Naive thymus-derived CD8-positive, alpha-beta T cell (primary cell): ENCODE results near the gene ST7L. TPM values are rescaled to one million over a fixed set of nuclear protein-coding genes. Genes with fewer than 3 reads are reported as not detected.

ENCODE experiments used
- ATAC-seq, 2 donors: fragments of 150-1000 bp; cut with Tn5 transposase in 1 of 2; sonication (Bioruptor Pico), chemical (Tn5 transposase) in 1 of 2; 1 replicate in 1 of 2; 2 replicates in 1 of 2; pipeline ENCODE4 v1.10.0; 2021; ENCODE audit warnings: mild to moderate bottlenecking in 2 of 2, moderate library complexity in 2 of 2
- POLR2A ChIA-PET: fragments of 350-600 bp; sonication (Branson Sonifier 250); formaldehyde crosslinking; loops from one replicate; lab custom pipeline; 2021; ENCODE audit warnings: antibody characterized with exemption; lab: Charles Lee
- DNase-seq, 10 donors: peaks; one replicate each; pipeline versions ENCODE4 v3.0.0 to v3.0.0-alpha.2; 2020 to 2022
- H3K27ac Mint-ChIP-seq, 10 donors: one replicate each; pipeline ENCODE4 v1.8.0; 2020 to 2022; ENCODE audit warnings: mild to moderate bottlenecking in 10 of 10, mixed read lengths in 10 of 10, moderate library complexity in 4 of 10, inconsistent platforms in 1 of 10
- H3K27me3 Mint-ChIP-seq, 5 donors: one replicate each; pipeline ENCODE4 v1.8.0; 2021 to 2022; ENCODE audit warnings: mixed read lengths in 5 of 5
- H3K36me3 Mint-ChIP-seq, 3 donors: one replicate each; pipeline ENCODE4 v1.8.0; 2020 to 2022; ENCODE audit warnings: mixed read lengths in 3 of 3, mild to moderate bottlenecking in 2 of 3, inconsistent platforms in 1 of 3
- H3K4me1 Mint-ChIP-seq, 4 donors: one replicate each; pipeline ENCODE4 v1.8.0; 2021 to 2022; ENCODE audit warnings: mixed read lengths in 4 of 4
- H3K4me3 Mint-ChIP-seq, 10 donors: one replicate each; pipeline ENCODE4 v1.8.0; 2020 to 2022; ENCODE audit warnings: mild to moderate bottlenecking in 10 of 10, mixed read lengths in 10 of 10, moderate library complexity in 6 of 10, inconsistent platforms in 1 of 10
- H3K9me3 Mint-ChIP-seq, 9 donors: one replicate each; pipeline ENCODE4 v1.8.0; 2020 to 2022; ENCODE audit warnings: mixed read lengths in 9 of 9, mild to moderate bottlenecking in 3 of 9, inconsistent platforms in 1 of 9, moderate library complexity in 1 of 9
- polyA plus RNA-seq, 3 donors: library from polyadenylated mRNA; unstranded; fragments of 300-500 nt; fragmentation: Illumina TruSeq; gene quantifications; one replicate each; pipeline ENCODE4 v1.2.3, GENCODE V29; 2021
- total RNA-seq, 8 experiments: library from RNA in 2 of 8; stranded (reverse) in 2 of 8; gene quantifications; one replicate each; pipeline ENCODE4 v1.2.3 and lab custom pipeline; 2021 to 2026

ST7L gene
- total and polyA plus RNA-seq, 5 experiments from 2014 or later: 12.6 to 23.7 (median 15.7) TPM

- Mint-ChIP-seq H3K9me3 (peaks cover 0 to 1% (median 0%) of the 10 kb centered on the region in 9 donors), H3K4me3 (no peak overlapping the region), H3K4me1 (no peaks in the 10 kb centered on the region), H3K36me3 (peaks cover 0 to 64% (median 37%) of the 10 kb centered on the region in 3 donors), H3K27ac (no peak overlapping the region), H3K27me3 (no peaks in the 10 kb centered on the region)
- ATAC-seq: no peak
- POLR2A ChIA-PET: no interaction called here
- DNase-seq: no peak
Measured at GRCh38 chr1:112575154-112575804, 43.7 kb downstream of the ST7L start.

- POLR2A ChIA-PET: no interaction called here
- Mint-ChIP-seq H3K4me3 (no peak overlapping the region), H3K27ac (no peak overlapping the region)
Measured at GRCh38 chr1:112565800-112566199, 53.1 kb downstream of the ST7L start.

GRCh38 chr1:112564081-112564480, 54.9 kb downstream of the ST7L start:
- DNase-seq (no peak), ATAC-seq (no peak)
- Mint-ChIP-seq H3K27me3 (no peaks in the 10 kb centered on the region), H3K9me3 (no peaks in the 10 kb centered on the region), H3K27ac (peak overlapping the region in 1 of 10 donors; percentile 6), H3K36me3 (peaks cover 0 to 29% (median 13%) of the 10 kb centered on the region in 3 donors), H3K4me1 (peaks cover 0 to 4% (median 0%) of the 10 kb centered on the region in 4 donors), H3K4me3 (no peak overlapping the region)
- POLR2A ChIA-PET: no interaction called here

More at GRCh38 chr1:112565800-112566199, 53.1 kb downstream of the ST7L start:
- ATAC-seq: no peak
- Mint-ChIP-seq H3K27me3 (no peaks in the 10 kb centered on the region), H3K4me1 (peaks cover 0 to 4% (median 0%) of the 10 kb centered on the region in 4 donors), H3K9me3 (no peaks in the 10 kb centered on the region), H3K36me3 (peaks cover 0 to 36% (median 14%) of the 10 kb centered on the region in 3 donors)
- DNase-seq: no peak

GRCh38 chr1:112563341-112563740, 55.6 kb downstream of the ST7L start:
- DNase-seq: no peak
- Mint-ChIP-seq H3K4me3 (no peak overlapping the region), H3K36me3 (peaks cover 0 to 26% (median 17%) of the 10 kb centered on the region in 3 donors), H3K27me3 (no peaks in the 10 kb centered on the region), H3K9me3 (no peaks in the 10 kb centered on the region), H3K27ac (no peak overlapping the region), H3K4me1 (peaks cover 0 to 4% (median 0%) of the 10 kb centered on the region in 4 donors)
- POLR2A ChIA-PET: no interaction called here
- no peak for ATAC-seq

GRCh38 chr1:112558634-112559033, 60.3 kb downstream of the ST7L start:
- no peak overlapping the region for H3K27ac Mint-ChIP-seq
- POLR2A ChIA-PET: no interaction called here
- ATAC-seq: no peak
- no peaks in the 10 kb centered on the region for H3K9me3 Mint-ChIP-seq
- peaks cover 0 to 4% (median 0%) of the 10 kb centered on the region in 4 donors for H3K4me1 Mint-ChIP-seq
- no peak for DNase-seq
- no peaks in the 10 kb centered on the region for H3K27me3 Mint-ChIP-seq
- H3K36me3 Mint-ChIP-seq: peaks cover 0 to 32% (median 27%) of the 10 kb centered on the region in 3 donors
- H3K4me3 Mint-ChIP-seq: no peak overlapping the region

- H3K9me3 Mint-ChIP-seq: no peaks in the 10 kb centered on the region
- peaks cover 0 to under 1% (median 0%) of the 10 kb centered on the region in 4 donors for H3K4me1 Mint-ChIP-seq
- DNase-seq (no peak), ATAC-seq (no peak)
- POLR2A ChIA-PET: no interaction called here
- H3K4me3 Mint-ChIP-seq: no peak overlapping the region
- H3K27me3 Mint-ChIP-seq: no peaks in the 10 kb centered on the region
- H3K27ac Mint-ChIP-seq: no peak overlapping the region
- peaks cover 0 to 34% (median 31%) of the 10 kb centered on the region in 3 donors for H3K36me3 Mint-ChIP-seq
Measured at GRCh38 chr1:112557385-112557784, 61.6 kb downstream of the ST7L start.

- H3K36me3 Mint-ChIP-seq: peaks cover 0 to 31% (median 30%) of the 10 kb centered on the region in 3 donors
- POLR2A ChIA-PET: interaction anchor here (0.6 kb wide), 2 partner anchors 41 to 102 kb away, joined by 3 to 4 read pairs; no protein-coding TSS in a partner anchor
- no peak for DNase-seq
- no peak for ATAC-seq
- H3K27me3 Mint-ChIP-seq: no peaks in the 10 kb centered on the region
- H3K9me3 Mint-ChIP-seq: no peaks in the 10 kb centered on the region
- H3K4me3 Mint-ChIP-seq: no peak overlapping the region
- no peaks in the 10 kb centered on the region for H3K4me1 Mint-ChIP-seq
- no peak overlapping the region for H3K27ac Mint-ChIP-seq
Measured at GRCh38 chr1:112554411-112554810, 64.5 kb downstream of the ST7L start.

- no peaks in the 10 kb centered on the region for H3K4me1 Mint-ChIP-seq
- H3K36me3 Mint-ChIP-seq: peaks cover 0 to 45% (median 15%) of the 10 kb centered on the region in 3 donors
- H3K27me3 Mint-ChIP-seq: no peaks in the 10 kb centered on the region
- POLR2A ChIA-PET: no interaction called here
- DNase-seq (no peak), ATAC-seq (no peak)
- H3K4me3 Mint-ChIP-seq: no peak overlapping the region
- no peaks in the 10 kb centered on the region for H3K9me3 Mint-ChIP-seq
- H3K27ac Mint-ChIP-seq: no peak overlapping the region
Measured at GRCh38 chr1:112549590-112549989, 69.4 kb downstream of the ST7L start.

- ATAC-seq (no peak), DNase-seq (no peak)
- Mint-ChIP-seq H3K27ac (peak overlapping the region in 1 of 10 donors; percentile 26), H3K4me3 (no peak overlapping the region), H3K9me3 (no peaks in the 10 kb centered on the region), H3K27me3 (no peaks in the 10 kb centered on the region), H3K4me1 (no peaks in the 10 kb centered on the region), H3K36me3 (peaks cover 0 to 43% (median 10%) of the 10 kb centered on the region in 3 donors)
- POLR2A ChIA-PET: no interaction called here
Measured at GRCh38 chr1:112548547-112548946, 70.4 kb downstream of the ST7L start.

GRCh38 chr1:112546076-112546475, 72.9 kb downstream of the ST7L start:
- Mint-ChIP-seq H3K36me3 (peaks cover 0 to 47% (median 10%) of the 10 kb centered on the region in 3 donors), H3K27me3 (no peaks in the 10 kb centered on the region), H3K9me3 (no peaks in the 10 kb centered on the region), H3K27ac (peak overlapping the region in 1 of 10 donors; percentile 45), H3K4me3 (no peak overlapping the region), H3K4me1 (no peaks in the 10 kb centered on the region)
- POLR2A ChIA-PET: no interaction called here
- no peak for DNase-seq
- ATAC-seq: no peak

- ATAC-seq (no peak), DNase-seq (no peak)
- no peaks in the 10 kb centered on the region for H3K9me3 Mint-ChIP-seq
- H3K4me1 Mint-ChIP-seq: no peaks in the 10 kb centered on the region
- no peak overlapping the region for H3K4me3 Mint-ChIP-seq
- POLR2A ChIA-PET: interaction anchor here (0.7 kb wide), 1 partner anchor 39 kb away, joined by 4 read pairs; no protein-coding TSS in a partner anchor
- H3K27me3 Mint-ChIP-seq: no peaks in the 10 kb centered on the region
- H3K27ac Mint-ChIP-seq: no peak overlapping the region
- peaks cover 5 to 54% (median 9%) of the 10 kb centered on the region in 3 donors for H3K36me3 Mint-ChIP-seq
Measured at GRCh38 chr1:112544751-112545150, 74.2 kb downstream of the ST7L start.

GRCh38 chr1:112544011-112544688, 74.8 kb downstream of the ST7L start:
- Mint-ChIP-seq H3K27me3 (no peaks in the 10 kb centered on the region), H3K4me3 (no peak overlapping the region), H3K36me3 (peaks cover 5 to 55% (median 8%) of the 10 kb centered on the region in 3 donors), H3K4me1 (no peaks in the 10 kb centered on the region), H3K9me3 (no peaks in the 10 kb centered on the region), H3K27ac (no peak overlapping the region)
- no peak for DNase-seq
- POLR2A ChIA-PET: interaction anchor here (0.6 kb wide), 1 partner anchor 14 kb away, joined by 4 read pairs; no protein-coding TSS in a partner anchor
- ATAC-seq: no peak
